Neural progenitor cell (in vitro differentiated cells): ENCODE measurements around the gene MYL5.

Source experiments
- EZH2phosphoT487 ChIP-seq: fragments of 200-600 bp; sonication (generic); IDR thresholded peaks from 2 replicates; pipeline ENCODE4 v1.6.1; 2017; ENCODE audit warnings: antibody characterized with exemption
- TF ChIP-seq, protein P1 (sequence below): fragments of 200-600 bp; sonication (generic); IDR thresholded peaks from 2 replicates; pipeline ENCODE4 v1.5.1; 2017; ENCODE audit warnings: antibody characterized with exemption, mild to moderate bottlenecking

DNA sequence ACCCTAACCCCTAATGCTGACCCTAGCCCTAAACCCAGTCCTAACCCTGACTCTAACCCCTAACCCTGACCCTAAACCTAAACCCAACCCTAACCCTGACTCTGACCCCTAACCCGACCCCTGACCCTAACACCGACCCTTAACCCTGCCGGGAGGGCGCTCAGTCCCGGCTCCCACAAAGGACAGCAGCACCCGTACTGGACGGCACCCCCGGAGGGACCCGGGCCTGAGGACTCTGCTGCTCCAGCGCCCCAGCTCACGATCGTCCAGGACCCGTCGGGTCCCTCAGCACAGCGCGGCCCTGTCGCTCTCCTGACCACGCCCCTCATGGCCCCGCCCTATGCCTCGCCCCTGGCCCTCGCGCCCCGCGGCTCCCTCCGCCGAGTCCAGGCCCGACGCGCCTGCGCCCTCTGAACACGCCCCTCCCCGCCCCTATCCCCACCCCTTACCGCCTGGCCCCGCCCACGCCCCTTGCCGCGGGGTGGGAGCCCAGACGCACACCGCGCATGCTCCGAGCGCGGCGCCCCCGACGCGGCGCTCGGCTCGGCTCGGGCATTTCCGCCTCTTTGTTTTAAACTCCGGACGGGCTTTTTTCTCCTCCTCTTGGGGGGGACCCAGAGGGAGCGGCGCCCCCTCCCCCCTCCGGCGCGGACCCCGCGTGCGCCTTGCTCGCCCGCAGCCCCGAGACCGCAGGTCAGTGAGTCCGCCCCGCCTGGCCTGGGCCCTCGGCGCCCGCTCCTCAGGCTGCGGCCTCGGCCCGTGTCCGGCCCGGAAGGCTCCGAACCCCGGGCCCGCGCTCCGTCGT is 31.1 kb downstream of the MYL5 start, which contains the start of gene PCGF3:
- TF ChIP-seq, protein P1, sequence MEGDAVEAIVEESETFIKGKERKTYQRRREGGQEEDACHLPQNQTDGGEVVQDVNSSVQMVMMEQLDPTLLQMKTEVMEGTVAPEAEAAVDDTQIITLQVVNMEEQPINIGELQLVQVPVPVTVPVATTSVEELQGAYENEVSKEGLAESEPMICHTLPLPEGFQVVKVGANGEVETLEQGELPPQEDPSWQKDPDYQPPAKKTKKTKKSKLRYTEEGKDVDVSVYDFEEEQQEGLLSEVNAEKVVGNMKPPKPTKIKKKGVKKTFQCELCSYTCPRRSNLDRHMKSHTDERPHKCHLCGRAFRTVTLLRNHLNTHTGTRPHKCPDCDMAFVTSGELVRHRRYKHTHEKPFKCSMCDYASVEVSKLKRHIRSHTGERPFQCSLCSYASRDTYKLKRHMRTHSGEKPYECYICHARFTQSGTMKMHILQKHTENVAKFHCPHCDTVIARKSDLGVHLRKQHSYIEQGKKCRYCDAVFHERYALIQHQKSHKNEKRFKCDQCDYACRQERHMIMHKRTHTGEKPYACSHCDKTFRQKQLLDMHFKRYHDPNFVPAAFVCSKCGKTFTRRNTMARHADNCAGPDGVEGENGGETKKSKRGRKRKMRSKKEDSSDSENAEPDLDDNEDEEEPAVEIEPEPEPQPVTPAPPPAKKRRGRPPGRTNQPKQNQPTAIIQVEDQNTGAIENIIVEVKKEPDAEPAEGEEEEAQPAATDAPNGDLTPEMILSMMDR: no peak
- TF ChIP-seq EZH2phosphoT487: no peak
